ENCODE data around the gene LYG1. TPM values are rescaled to one million over a fixed set of nuclear protein-coding genes. Genes with fewer than 3 reads are reported as not detected.
A peak's percentile ranks its signal among the peaks of the same experiment; 100 is the strongest.
"Not testable (repeated sequence)": the region's sequence is repeated elsewhere in the genome, so short reads cannot be mapped to it uniquely, and the experiment has no call there.

The LYG1 gene
- total RNA-seq, 1 donor from 2014 or later: 0.25 TPM

- no peaks in the 10 kb centered on the region for H3K36me3 ChIP-seq (ENCODE audit: control insufficient read depth, insufficient read depth, low read length)
- TF ChIP-seq CTCF (IDR thresholded peaks at IDR 0.05; ENCODE audit: insufficient read depth, low read length, poor library complexity, severe bottlenecking): no peak
- DNase-seq (ENCODE audit: low read depth): peak; percentile 70
- H3K27me3 ChIP-seq (ENCODE audit: control insufficient read depth, insufficient read depth, low read length): no peaks in the 10 kb centered on the region
- H3K4me3 ChIP-seq (ENCODE audit: low read depth, low read length): no peak overlapping the region
Observed at GRCh38 chr2:99278793-99279291, 22.2 kb downstream of the LYG1 start.

- DNase-seq (ENCODE audit: low read depth); H3K36me3 ChIP-seq (ENCODE audit: control insufficient read depth, insufficient read depth, low read length); H3K27me3 ChIP-seq (ENCODE audit: control insufficient read depth, insufficient read depth, low read length); H3K4me3 ChIP-seq (ENCODE audit: low read depth, low read length): not testable (repeated sequence)
Observed at GRCh38 chr2:99278195-99278765, 22.7 kb downstream of the LYG1 start.

GRCh38 chr2:99275882-99276281 is 25.1 kb downstream of the LYG1 start:
- no peaks in the 10 kb centered on the region for H3K27me3 ChIP-seq (ENCODE audit: control insufficient read depth, insufficient read depth, low read length)
- H3K36me3 ChIP-seq (ENCODE audit: control insufficient read depth, insufficient read depth, low read length): no peaks in the 10 kb centered on the region
- no peak for DNase-seq (ENCODE audit: low read depth)
- no peak overlapping the region for H3K4me3 ChIP-seq (ENCODE audit: low read depth, low read length)
- no peak for TF ChIP-seq CTCF (IDR thresholded peaks at IDR 0.05; ENCODE audit: insufficient read depth, low read length, poor library complexity, severe bottlenecking)

- DNase-seq (ENCODE audit: low read depth): no peak
- no peak overlapping the region for H3K4me3 ChIP-seq (ENCODE audit: low read depth, low read length)
- TF ChIP-seq CTCF (IDR thresholded peaks at IDR 0.05; ENCODE audit: insufficient read depth, low read length, poor library complexity, severe bottlenecking): no peak
- H3K36me3 ChIP-seq (ENCODE audit: control insufficient read depth, insufficient read depth, low read length): no peaks in the 10 kb centered on the region
- H3K27me3 ChIP-seq (ENCODE audit: control insufficient read depth, insufficient read depth, low read length): no peaks in the 10 kb centered on the region
Observed at GRCh38 chr2:99261242-99261641, 39.8 kb downstream of the LYG1 start.

- Histone ChIP-seq H3K27me3 (ENCODE audit: control insufficient read depth, insufficient read depth, low read length) (no peaks in the 10 kb centered on the region), H3K4me3 (ENCODE audit: low read depth, low read length) (no peak overlapping the region), H3K36me3 (ENCODE audit: control insufficient read depth, insufficient read depth, low read length) (no peaks in the 10 kb centered on the region)
- TF ChIP-seq CTCF (IDR thresholded peaks at IDR 0.05; ENCODE audit: insufficient read depth, low read length, poor library complexity, severe bottlenecking): no peak
- no peak for DNase-seq (ENCODE audit: low read depth)
Observed at GRCh38 chr2:99260184-99260583, 40.8 kb downstream of the LYG1 start.

- TF ChIP-seq CTCF (IDR thresholded peaks at IDR 0.05; ENCODE audit: insufficient read depth, low read length, poor library complexity, severe bottlenecking): no peak
- DNase-seq (ENCODE audit: low read depth): no peak
- no peaks in the 10 kb centered on the region for H3K27me3 ChIP-seq (ENCODE audit: control insufficient read depth, insufficient read depth, low read length)
- H3K36me3 ChIP-seq (ENCODE audit: control insufficient read depth, insufficient read depth, low read length): no peaks in the 10 kb centered on the region
- no peak overlapping the region for H3K4me3 ChIP-seq (ENCODE audit: low read depth, low read length)
Observed at GRCh38 chr2:99259465-99259864, 41.5 kb downstream of the LYG1 start.

Data from kidney epithelial cell (primary cell).